HCT116 (cell line): Measurements from ENCODE around the gene MAEA. TPM values are rescaled to one million over a fixed set of nuclear protein-coding genes. Genes with fewer than 3 reads are reported as not detected.

ENCODE experiments used
- ATAC-seq: fragments of 200-7000 bp; cut with Tn5 transposase; 2 replicates; pipeline ENCODE4 v1.9.1; 2020; ENCODE audit warnings: mild to moderate bottlenecking, moderate library complexity
- BruUV-seq: library from RNA; stranded (reverse); fragments of 400-500 nt; replicated peaks from 2 replicates; lab custom pipeline; 2021; lab: Mats Ljungman, UMichigan
- CTCF ChIA-PET: fragments of 300-600 bp; sonication (Branson Sonifier 250); formaldehyde crosslinking; loops from one replicate; lab custom pipeline; 2021; ENCODE audit warnings: antibody characterized with exemption; lab: Charles Lee
- POLR2A ChIA-PET: fragments of 300-600, 350-600 bp; sonication (Branson Sonifier 250); formaldehyde crosslinking; loops from one replicate; lab custom pipeline; 2021; ENCODE audit warnings: antibody characterized with exemption; lab: Charles Lee
- RAD21 ChIA-PET, 2 experiments: fragments of 300-600 bp; sonication (Branson Sonifier 250); formaldehyde crosslinking; loops; one replicate each; lab custom pipeline; 2023; ENCODE audit warnings: low total read pairs in 2 of 2; ENCODE audit not compliant: uncharacterized antibody in 2 of 2, unreplicated experiment in 2 of 2, low non-redundant PET in 1 of 2; lab: Charles Lee
- DNase-seq: peaks from one replicate; pipeline ENCODE4 v3.0.0-alpha.2; 2010; ENCODE audit warnings: low read depth, low spot score
- H2AFZ ChIP-seq: fragments of 200-600 bp; shearing (Covaris generic), sonication (generic); 2 replicates; pipeline ENCODE4 v1.6.1; 2017; ENCODE audit warnings: low read depth, mixed run types, mixed read lengths, antibody characterized with exemption, low read length; ENCODE audit not compliant: poor library complexity, severe bottlenecking
- H3K27ac ChIP-seq: 2 replicates; pipeline ENCODE4 v1.5.1; 2012; ENCODE audit warnings: low read depth, low read length
- H3K27me3 ChIP-seq: fragments of 200-600 bp; sonication (generic); 2 replicates; pipeline ENCODE4 v1.6.1; 2016; ENCODE audit warnings: mixed run types, low read length, mixed read lengths; ENCODE audit not compliant: insufficient read depth
- H3K36me3 ChIP-seq, 2 experiments: fragments of 200-500 bp in 1 of 2; fragments of 200-600 bp in 1 of 2; sonication (Bioruptor generic) in 1 of 2; sonication (generic) in 1 of 2; 2 replicates each; pipeline versions ENCODE4 v1.5.1 to v1.6.1; 2014 to 2016; ENCODE audit warnings: low read length in 2 of 2, inconsistent platforms in 1 of 2, mixed read lengths in 1 of 2, mixed run types in 1 of 2; ENCODE audit not compliant: insufficient read depth in 2 of 2, control insufficient read depth in 1 of 2
- H3K4me1 ChIP-seq, 2 experiments: fragments of 200-600 bp in 1 of 2; sonication (generic) in 1 of 2; 2 replicates each; pipeline versions ENCODE4 v1.5.1 to v1.6.1; 2012 to 2017; ENCODE audit warnings: low read length in 2 of 2, inconsistent platforms in 1 of 2, mild to moderate bottlenecking in 1 of 2, mixed read lengths in 1 of 2, mixed run types in 1 of 2, moderate library complexity in 1 of 2; ENCODE audit not compliant: insufficient read depth in 2 of 2, control insufficient read depth in 1 of 2
- H3K4me2 ChIP-seq: fragments of 200-600 bp; sonication (generic); 2 replicates; pipeline ENCODE4 v1.6.1; 2017; ENCODE audit warnings: mixed run types, low read length, mixed read lengths
- H3K4me3 ChIP-seq, 2 experiments: fragments of 200-600 bp in 1 of 2; sonication (generic) in 1 of 2; replicated peaks in 1 of 2; 2 replicates each; pipeline ENCODE4 v1.5.1; 2011 to 2016; ENCODE audit warnings: low read length in 2 of 2, control low read depth in 1 of 2, low read depth in 1 of 2, mild to moderate bottlenecking in 1 of 2, mixed read lengths in 1 of 2, mixed run types in 1 of 2
- H3K79me2 ChIP-seq: fragments of 200-600 bp; sonication (generic); 2 replicates; pipeline ENCODE4 v1.6.1; 2017; ENCODE audit warnings: mild to moderate bottlenecking, mixed run types, low read length, moderate library complexity, mixed read lengths; ENCODE audit not compliant: insufficient read depth
- H3K9ac ChIP-seq: fragments of 200-600 bp; sonication (generic); 2 replicates; pipeline ENCODE4 v1.6.1; 2016; ENCODE audit warnings: low read length, mixed read lengths
- H3K9me2 ChIP-seq: fragments of 200-600 bp; sonication (generic), shearing (Covaris generic); 2 replicates; pipeline ENCODE4 v1.6.1; 2017; ENCODE audit warnings: mixed run types, mild to moderate bottlenecking, moderate library complexity; ENCODE audit not compliant: insufficient read depth
- H3K9me3 ChIP-seq, 2 experiments: fragments of 200-500 bp in 1 of 2; fragments of 200-600 bp in 1 of 2; sonication (Bioruptor generic) in 1 of 2; sonication (generic) in 1 of 2; 2 replicates each; pipeline ENCODE4 v1.6.1; 2014 to 2017; ENCODE audit warnings: low read length in 2 of 2, mixed read lengths in 2 of 2, inconsistent platforms in 1 of 2, low read depth in 1 of 2, mild to moderate bottlenecking in 1 of 2, mixed run types in 1 of 2, moderate library complexity in 1 of 2; ENCODE audit not compliant: control insufficient read depth in 1 of 2, insufficient read depth in 1 of 2
- H4K20me1 ChIP-seq: fragments of 200-600 bp; sonication (generic), shearing (Covaris generic); 2 replicates; pipeline ENCODE4 v1.6.1; 2017; ENCODE audit warnings: mixed run types, mild to moderate bottlenecking, moderate library complexity; ENCODE audit not compliant: insufficient read depth
- CBX3 ChIP-seq: IDR thresholded peaks from 2 replicates; pipeline ENCODE4 v1.6.1; 2012; ENCODE audit warnings: low read depth
- EGR1 ChIP-seq: IDR thresholded peaks from 2 replicates; pipeline ENCODE4 v1.6.1; 2012; ENCODE audit warnings: low read depth
- ELF1 ChIP-seq: IDR thresholded peaks from 2 replicates; pipeline ENCODE4 v1.6.1; 2012; ENCODE audit warnings: low read depth, borderline replicate concordance
- EZH2 ChIP-seq: fragments of 200-600 bp; sonication (generic); IDR thresholded peaks from 2 replicates; pipeline ENCODE4 v1.6.1; 2017; ENCODE audit warnings: antibody characterized with exemption, mixed run types
- FOSL1 ChIP-seq: IDR thresholded peaks from 2 replicates; pipeline ENCODE4 v1.6.1; 2012; ENCODE audit warnings: low read depth
- POLR2A ChIP-seq: IDR thresholded peaks from 2 replicates; pipeline ENCODE4 v1.7.0; 2011; ENCODE audit warnings: borderline replicate concordance; ENCODE audit not compliant: insufficient read depth, insufficient read length; ENCODE audit errors: extremely low read depth
- POLR2AphosphoS5 ChIP-seq: IDR thresholded peaks from 2 replicates; pipeline ENCODE4 v1.6.1; 2011; ENCODE audit warnings: mild to moderate bottlenecking, low read depth, low read length, moderate library complexity
- SIN3A ChIP-seq: IDR thresholded peaks from 2 replicates; pipeline ENCODE4 v1.6.1; 2012; ENCODE audit warnings: low read depth
- SP1 ChIP-seq: IDR thresholded peaks from 2 replicates; pipeline ENCODE4 v1.6.1; 2012; ENCODE audit warnings: low read depth
- TCF7L2 ChIP-seq: IDR thresholded peaks from 2 replicates; pipeline ENCODE4 v1.7.0; 2011; ENCODE audit warnings: borderline replicate concordance, inconsistent platforms; ENCODE audit not compliant: insufficient read depth, insufficient read length; ENCODE audit errors: extremely low read depth
- YY1 ChIP-seq: IDR thresholded peaks from 2 replicates; pipeline ENCODE4 v1.6.1; 2011; ENCODE audit warnings: low read length, low read depth, moderate library complexity, mild to moderate bottlenecking; ENCODE audit not compliant: insufficient replicate concordance; ENCODE audit errors: extremely low read depth
- ZFX ChIP-seq: fragments of 450-650 bp; IDR thresholded peaks from 2 replicates; pipeline ENCODE4 v1.6.1; 2017
- intact Hi-C: fragments of 100-400 bp; cut with micrococcal nuclease; formaldehyde crosslinking; loops from 2 replicates; pipeline ENCODE4 v1.10.0; 2022
- total RNA-seq: library from RNA; stranded (reverse); gene quantifications from one replicate; pipeline ENCODE4 v1.2.1, GENCODE V29; 2021; ENCODE audit not compliant: unreplicated experiment
- TF ChIP-seq, protein P1 (sequence below): IDR thresholded peaks from 2 replicates; pipeline ENCODE4 v1.6.1; 2012
- TF ChIP-seq, protein P2 (sequence below): IDR thresholded peaks from 2 replicates; pipeline ENCODE4 v1.6.1; 2011; ENCODE audit warnings: mild to moderate bottlenecking, low read length, moderate library complexity; ENCODE audit not compliant: insufficient replicate concordance; ENCODE audit errors: extremely low read depth

Gene MAEA
- total RNA-seq, 1 experiment from 2014 or later, result 88.3 TPM

DNA sequence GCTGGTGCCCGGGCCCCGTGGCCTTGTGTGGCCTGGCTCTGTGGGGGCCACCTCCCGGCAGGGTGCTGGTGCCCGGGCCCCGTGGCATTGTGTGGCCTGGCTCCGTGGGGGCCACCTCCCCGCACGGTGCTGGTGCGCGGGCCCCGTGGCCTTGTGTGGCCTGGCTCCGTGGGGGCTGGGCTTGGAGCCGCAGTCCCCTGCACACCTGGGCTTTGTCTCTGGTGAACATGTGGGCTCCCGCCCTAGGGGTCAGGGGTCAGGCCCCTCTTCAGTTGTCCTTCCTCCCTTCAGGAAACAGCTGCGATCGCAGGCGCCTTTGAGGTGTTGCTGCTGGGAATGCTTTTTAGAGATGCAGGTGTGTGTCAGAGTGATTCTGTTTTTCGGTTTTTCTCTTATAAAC lies 74.5 kb downstream of the MAEA start:
- Histone ChIP-seq H3K9me3 (no peaks in the 10 kb centered on the region), H4K20me1 (no peaks in the 10 kb centered on the region), H3K27ac (no peak overlapping the region), H3K79me2 (no peaks in the 10 kb centered on the region), H3K4me1 (peaks cover 0 to 5% of the 10 kb centered on the region in 2 experiments; a peak in 1 of 4 replicates), H3K4me2 (no peak overlapping the region), H3K36me3 (no peaks in the 10 kb centered on the region), H2AFZ (no peak overlapping the region), H3K4me3 (no peak overlapping the region), H3K9me2 (no peaks in the 10 kb centered on the region), H3K27me3 (no peaks in the 10 kb centered on the region), H3K9ac (no peak overlapping the region)
- intact Hi-C loops, result no loop called here
- no peak for DNase-seq
- ATAC-seq, result no peak
- BruUV-seq, result no TSS peak
- ChIA-PET CTCF (no interaction called here), RAD21 (no interaction called here), POLR2A (no interaction called here)
- no peak for TF ChIP-seq POLR2AphosphoS5
- TF ChIP-seq, protein P1, sequence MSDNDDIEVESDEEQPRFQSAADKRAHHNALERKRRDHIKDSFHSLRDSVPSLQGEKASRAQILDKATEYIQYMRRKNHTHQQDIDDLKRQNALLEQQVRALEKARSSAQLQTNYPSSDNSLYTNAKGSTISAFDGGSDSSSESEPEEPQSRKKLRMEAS, result no peak
- TF ChIP-seq EZH2, result no peak
- TF ChIP-seq TCF7L2, result no peak
- TF ChIP-seq EGR1, result no peak

DNA sequence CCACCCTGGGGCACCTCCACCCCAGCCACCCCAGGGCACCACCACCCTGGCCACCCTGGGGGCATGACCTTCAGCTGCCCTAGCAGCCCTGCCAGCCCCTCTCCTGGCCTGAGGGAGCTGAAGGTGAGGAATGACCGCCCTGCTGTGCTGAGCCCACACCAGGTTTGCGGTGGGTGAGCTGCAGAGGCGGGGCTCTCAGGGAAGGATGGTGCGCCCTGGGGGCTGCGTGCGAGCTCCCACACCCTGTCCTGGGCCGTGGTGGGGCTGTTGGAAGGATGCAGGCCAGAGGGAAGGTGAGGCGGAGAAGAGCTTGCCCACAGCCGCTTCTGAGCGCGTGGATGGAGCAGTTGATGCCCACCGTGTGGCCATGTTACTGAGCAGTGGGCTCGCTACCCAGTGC lies 75.1 kb downstream of the MAEA start:
- Histone ChIP-seq H3K27me3 (no peaks in the 10 kb centered on the region), H3K27ac (no peak overlapping the region), H3K4me2 (no peak overlapping the region), H2AFZ (no peak overlapping the region), H3K9me2 (no peaks in the 10 kb centered on the region), H3K79me2 (no peaks in the 10 kb centered on the region), H3K9me3 (no peaks in the 10 kb centered on the region), H3K4me1 (peaks cover 0 to 5% of the 10 kb centered on the region in 2 experiments; a peak in 1 of 4 replicates), H3K4me3 (no peak overlapping the region), H3K9ac (no peak overlapping the region), H3K36me3 (no peaks in the 10 kb centered on the region), H4K20me1 (no peaks in the 10 kb centered on the region)
- ChIA-PET RAD21 (no interaction called here), POLR2A (no interaction called here), CTCF (no interaction called here)
- DNase-seq (no peak), ATAC-seq (no peak)
- intact Hi-C loops, result no loop called here
- BruUV-seq, result no TSS peak
- TF ChIP-seq ELF1 (no peak), SIN3A (no peak), FOSL1 (no peak), ZFX (no peak), CBX3 (no peak), SP1 (no peak), EZH2 (no peak), YY1 (no peak), POLR2A (no peak), TCF7L2 (no peak), POLR2AphosphoS5 (no peak)
- TF ChIP-seq, protein P2, sequence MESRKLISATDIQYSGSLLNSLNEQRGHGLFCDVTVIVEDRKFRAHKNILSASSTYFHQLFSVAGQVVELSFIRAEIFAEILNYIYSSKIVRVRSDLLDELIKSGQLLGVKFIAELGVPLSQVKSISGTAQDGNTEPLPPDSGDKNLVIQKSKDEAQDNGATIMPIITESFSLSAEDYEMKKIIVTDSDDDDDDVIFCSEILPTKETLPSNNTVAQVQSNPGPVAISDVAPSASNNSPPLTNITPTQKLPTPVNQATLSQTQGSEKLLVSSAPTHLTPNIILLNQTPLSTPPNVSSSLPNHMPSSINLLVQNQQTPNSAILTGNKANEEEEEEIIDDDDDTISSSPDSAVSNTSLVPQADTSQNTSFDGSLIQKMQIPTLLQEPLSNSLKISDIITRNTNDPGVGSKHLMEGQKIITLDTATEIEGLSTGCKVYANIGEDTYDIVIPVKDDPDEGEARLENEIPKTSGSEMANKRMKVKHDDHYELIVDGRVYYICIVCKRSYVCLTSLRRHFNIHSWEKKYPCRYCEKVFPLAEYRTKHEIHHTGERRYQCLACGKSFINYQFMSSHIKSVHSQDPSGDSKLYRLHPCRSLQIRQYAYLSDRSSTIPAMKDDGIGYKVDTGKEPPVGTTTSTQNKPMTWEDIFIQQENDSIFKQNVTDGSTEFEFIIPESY, result no peak
- TF ChIP-seq, protein P1, result no peak
